ENCODE measurements around the gene NUDT15. TPM values are rescaled to one million over a fixed set of nuclear protein-coding genes. Genes with fewer than 3 reads are reported as not detected.

NUDT15 gene
- total and polyA plus RNA-seq, 11 donors = 6.8 to 13.9 (median 10.8) TPM

DNA sequence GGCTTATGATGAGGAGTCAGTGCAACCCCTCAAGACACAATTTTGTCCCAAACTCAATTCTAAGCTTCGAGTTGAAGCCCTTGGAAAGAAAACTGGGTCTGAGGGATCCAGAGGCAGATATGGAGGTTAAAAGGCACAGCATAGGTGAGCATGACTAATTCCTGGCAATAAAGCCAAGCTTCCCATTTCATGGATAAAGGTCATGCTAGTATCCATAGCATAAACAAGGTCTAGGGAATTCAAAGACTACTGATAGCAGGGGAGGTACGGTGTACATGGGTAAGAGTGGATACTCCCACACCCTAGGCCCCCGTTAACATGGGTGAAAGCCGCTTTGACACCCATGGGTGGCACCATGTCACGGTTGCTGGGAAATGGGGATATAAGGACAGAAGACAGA lies 33.4 kb downstream of the NUDT15 start:
- no peak for TF ChIP-seq POLR2A (IDR thresholded peaks at IDR 0.05)
- TF ChIP-seq, protein P1, sequence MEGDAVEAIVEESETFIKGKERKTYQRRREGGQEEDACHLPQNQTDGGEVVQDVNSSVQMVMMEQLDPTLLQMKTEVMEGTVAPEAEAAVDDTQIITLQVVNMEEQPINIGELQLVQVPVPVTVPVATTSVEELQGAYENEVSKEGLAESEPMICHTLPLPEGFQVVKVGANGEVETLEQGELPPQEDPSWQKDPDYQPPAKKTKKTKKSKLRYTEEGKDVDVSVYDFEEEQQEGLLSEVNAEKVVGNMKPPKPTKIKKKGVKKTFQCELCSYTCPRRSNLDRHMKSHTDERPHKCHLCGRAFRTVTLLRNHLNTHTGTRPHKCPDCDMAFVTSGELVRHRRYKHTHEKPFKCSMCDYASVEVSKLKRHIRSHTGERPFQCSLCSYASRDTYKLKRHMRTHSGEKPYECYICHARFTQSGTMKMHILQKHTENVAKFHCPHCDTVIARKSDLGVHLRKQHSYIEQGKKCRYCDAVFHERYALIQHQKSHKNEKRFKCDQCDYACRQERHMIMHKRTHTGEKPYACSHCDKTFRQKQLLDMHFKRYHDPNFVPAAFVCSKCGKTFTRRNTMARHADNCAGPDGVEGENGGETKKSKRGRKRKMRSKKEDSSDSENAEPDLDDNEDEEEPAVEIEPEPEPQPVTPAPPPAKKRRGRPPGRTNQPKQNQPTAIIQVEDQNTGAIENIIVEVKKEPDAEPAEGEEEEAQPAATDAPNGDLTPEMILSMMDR (IDR thresholded peaks at IDR 0.05) = no peak
- ATAC-seq (no peak), DNase-seq (no peak)
- H3K9me3 ChIP-seq = peaks cover 0 to 58% (median 23%) of the 10 kb centered on the region in 12 donors
- H3K27ac ChIP-seq = no peak overlapping the region
- H3K27me3 ChIP-seq = no peaks in the 10 kb centered on the region
- no peak overlapping the region for H3K4me3 ChIP-seq
- intact Hi-C loops (cut with DNase I) = no loop called here
- no peaks in the 10 kb centered on the region for H3K4me1 ChIP-seq
- 78 to 96% (median 83%) methylated on average over 5 of the region's 5 CpGs for WGBS, 4 donors
- peaks cover 2 to 99% (median 73%) of the 10 kb centered on the region in 9 donors for H3K36me3 ChIP-seq

DNA sequence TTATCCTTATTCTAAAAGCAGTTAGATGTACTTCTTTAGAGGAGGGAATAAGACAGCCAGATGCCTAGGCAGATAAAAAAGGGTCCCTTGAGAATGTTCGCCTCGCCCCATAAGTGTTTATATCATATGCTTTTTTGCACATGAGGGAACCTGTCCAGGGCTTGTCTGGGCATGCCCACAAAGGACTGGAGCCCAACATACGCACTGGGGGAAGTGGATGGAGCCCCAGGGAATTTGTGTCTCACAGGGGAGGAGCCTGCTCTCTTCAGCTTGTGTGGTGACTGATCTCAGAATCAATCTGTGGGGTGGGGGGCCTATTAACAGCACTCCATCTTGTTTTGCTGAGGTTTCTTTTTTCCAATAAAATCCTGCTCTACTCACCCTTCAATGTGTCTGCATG lies 34.8 kb downstream of the NUDT15 start:
- Histone ChIP-seq H3K27me3 (no peaks in the 10 kb centered on the region), H3K4me1 (no peaks in the 10 kb centered on the region), H3K9me3 (peaks cover 0 to 50% (median 23%) of the 10 kb centered on the region in 12 donors), H3K4me3 (no peak overlapping the region), H3K36me3 (peaks cover 2 to 99% (median 79%) of the 10 kb centered on the region in 9 donors), H3K27ac (no peak overlapping the region)
- intact Hi-C loops (cut with DNase I) = no loop called here
- 78 to 94% (median 84%) methylated on average over 3 of the region's 3 CpGs for WGBS, 4 donors
- no peak for DNase-seq
- TF ChIP-seq POLR2A (IDR thresholded peaks at IDR 0.05) = no peak
- TF ChIP-seq, protein P1 (IDR thresholded peaks at IDR 0.05) = no peak
- no peak for ATAC-seq

DNA sequence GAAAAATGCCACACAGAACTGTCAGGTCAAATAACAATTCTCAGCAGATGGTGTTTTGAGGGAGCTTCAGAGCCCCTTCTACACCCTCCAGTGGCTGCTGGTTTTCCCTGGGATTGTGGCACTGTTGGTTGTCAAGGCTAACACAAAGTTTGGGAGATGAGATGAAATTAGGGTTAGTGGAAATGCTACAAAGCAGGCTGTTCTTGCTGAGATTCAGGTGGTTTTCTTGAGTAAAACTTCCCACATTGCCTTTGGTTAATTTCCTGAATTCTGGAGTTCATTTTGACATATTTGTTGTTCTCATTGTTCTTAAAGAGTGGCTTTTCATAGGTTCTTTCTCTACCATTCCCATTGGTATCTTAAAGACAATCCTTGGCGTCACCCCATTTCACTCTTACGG lies 35.3 kb downstream of the NUDT15 start:
- Histone ChIP-seq H3K9me3 (peaks cover 0 to 50% (median 23%) of the 10 kb centered on the region in 12 donors), H3K27me3 (no peaks in the 10 kb centered on the region), H3K27ac (no peak overlapping the region), H3K4me1 (no peaks in the 10 kb centered on the region), H3K36me3 (peaks cover 2 to 99% (median 81%) of the 10 kb centered on the region in 9 donors), H3K4me3 (no peak overlapping the region)
- intact Hi-C loops (cut with DNase I) = no loop called here
- 97 to 100% (median 99%) methylated on average over 2 of the region's 2 CpGs for WGBS, 4 donors
- ATAC-seq = no peak
- no peak for DNase-seq
- no peak for TF ChIP-seq POLR2A (IDR thresholded peaks at IDR 0.05)
- TF ChIP-seq, protein P1 (IDR thresholded peaks at IDR 0.05) = no peak

DNA sequence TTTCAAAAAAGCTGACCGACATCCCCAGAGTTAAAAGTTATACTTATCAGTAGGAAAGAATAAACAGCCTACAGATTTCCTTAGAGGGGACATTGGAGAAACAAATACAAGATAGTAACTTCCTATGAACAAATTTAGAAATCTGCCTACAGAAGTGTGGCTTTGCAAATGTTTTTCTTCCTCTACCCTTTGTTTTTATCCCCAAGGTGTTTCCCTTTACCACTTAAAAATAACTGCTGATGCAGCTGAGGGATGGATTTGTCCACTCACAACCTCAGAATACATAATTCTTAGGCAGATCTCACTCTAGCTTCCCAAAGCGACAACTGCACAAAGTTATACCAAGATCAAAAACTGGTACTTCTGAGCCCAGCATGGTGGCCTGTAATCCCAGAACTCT lies 36.5 kb downstream of the NUDT15 start:
- intact Hi-C loops (cut with DNase I) = no loop called here
- ATAC-seq (no peak), DNase-seq (no peak)
- 81 to 84% (median 83%) methylated on average over 2 of the region's 2 CpGs for WGBS, 4 donors
- H3K27me3 ChIP-seq = no peaks in the 10 kb centered on the region
- TF ChIP-seq, protein P1 (IDR thresholded peaks at IDR 0.05) = no peak
- TF ChIP-seq POLR2A (IDR thresholded peaks at IDR 0.05) = no peak
- no peak overlapping the region for H3K4me3 ChIP-seq
- H3K27ac ChIP-seq = no peak overlapping the region
- peaks cover 0 to 40% (median 20%) of the 10 kb centered on the region in 12 donors for H3K9me3 ChIP-seq
- H3K4me1 ChIP-seq = no peaks in the 10 kb centered on the region
- peaks cover 2 to 99% (median 84%) of the 10 kb centered on the region in 9 donors for H3K36me3 ChIP-seq
